Naive thymus-derived CD4-positive, alpha-beta T cell (primary cell): ENCODE measurements around the gene HPCA. TPM values are rescaled to one million over a fixed set of nuclear protein-coding genes. Genes with fewer than 3 reads are reported as not detected.

Experiments
- ATAC-seq: fragments of 150-1000 bp; cut with Tn5 transposase; 2 replicates; pipeline ENCODE4 v1.10.0; 2021; ENCODE audit warnings: mild to moderate bottlenecking, moderate library complexity
- CTCF ChIA-PET: fragments of 350-600 bp; sonication (Branson Sonifier 250); formaldehyde crosslinking; loops from one replicate; lab custom pipeline; 2021; ENCODE audit warnings: antibody characterized with exemption; lab: Charles Lee
- POLR2A ChIA-PET: fragments of 350-600 bp; sonication (Branson Sonifier 250); formaldehyde crosslinking; loops from one replicate; lab custom pipeline; 2021; ENCODE audit warnings: antibody characterized with exemption, inconsistent platforms; lab: Charles Lee
- DNase-seq, 9 donors: peaks; one replicate each; pipeline versions ENCODE4 v3.0.0 to v3.0.0-alpha.2; 2020 to 2022; ENCODE audit warnings: mixed read lengths in 1 of 9
- H3K27ac ChIP-seq: one replicate; pipeline ENCODE4 v1.7.0; 2013; ENCODE audit warnings: mild to moderate bottlenecking, low read depth, low read length, moderate library complexity
- H3K27me3 ChIP-seq, 2 donors: one replicate each; pipeline ENCODE4 v1.7.0; 2013; ENCODE audit warnings: low read length in 2 of 2, mild to moderate bottlenecking in 2 of 2, moderate library complexity in 2 of 2; ENCODE audit not compliant: control insufficient read depth in 2 of 2, insufficient read depth in 2 of 2
- H3K36me3 ChIP-seq, 3 experiments: 1 replicate in 2 of 3; 2 replicates in 1 of 3; pipeline ENCODE4 v1.7.0; 2013; ENCODE audit warnings: low read length in 3 of 3, mild to moderate bottlenecking in 3 of 3, moderate library complexity in 1 of 3; ENCODE audit not compliant: insufficient read depth in 3 of 3, control insufficient read depth in 2 of 3
- H3K4me1 ChIP-seq, 2 donors: one replicate each; pipeline ENCODE4 v1.7.0; 2013; ENCODE audit warnings: low read length in 2 of 2, mild to moderate bottlenecking in 2 of 2, moderate library complexity in 1 of 2; ENCODE audit not compliant: control insufficient read depth in 2 of 2, insufficient read depth in 2 of 2
- H3K4me3 ChIP-seq: 2 replicates; pipeline ENCODE4 v1.7.0; 2013; ENCODE audit warnings: mild to moderate bottlenecking, low read length
- H3K9me3 ChIP-seq, 3 experiments: 1 replicate in 2 of 3; 2 replicates in 1 of 3; pipeline ENCODE4 v1.7.0; 2013; ENCODE audit warnings: low read length in 3 of 3; ENCODE audit not compliant: control insufficient read depth in 2 of 3
- H3K27ac Mint-ChIP-seq, 9 donors: one replicate each; pipeline ENCODE4 v1.8.0; 2020 to 2022; ENCODE audit warnings: mixed read lengths in 9 of 9, mild to moderate bottlenecking in 8 of 9, moderate library complexity in 5 of 9, inconsistent platforms in 2 of 9
- H3K27me3 Mint-ChIP-seq, 5 donors: one replicate each; pipeline ENCODE4 v1.8.0; 2021 to 2022; ENCODE audit warnings: mixed read lengths in 5 of 5, mild to moderate bottlenecking in 1 of 5
- H3K36me3 Mint-ChIP-seq, 5 donors: one replicate each; pipeline ENCODE4 v1.8.0; 2020 to 2022; ENCODE audit warnings: mixed read lengths in 5 of 5, mild to moderate bottlenecking in 3 of 5, inconsistent platforms in 1 of 5
- H3K4me1 Mint-ChIP-seq, 7 donors: one replicate each; pipeline ENCODE4 v1.8.0; 2020 to 2022; ENCODE audit warnings: mixed read lengths in 7 of 7, mild to moderate bottlenecking in 3 of 7, inconsistent platforms in 1 of 7
- H3K4me3 Mint-ChIP-seq, 10 donors: one replicate each; pipeline ENCODE4 v1.8.0; 2020 to 2022; ENCODE audit warnings: mild to moderate bottlenecking in 10 of 10, mixed read lengths in 10 of 10, moderate library complexity in 6 of 10, inconsistent platforms in 2 of 10
- H3K9me3 Mint-ChIP-seq, 11 donors: one replicate each; pipeline ENCODE4 v1.8.0; 2020 to 2022; ENCODE audit warnings: mixed read lengths in 11 of 11, mild to moderate bottlenecking in 4 of 11, inconsistent platforms in 1 of 11, moderate library complexity in 1 of 11
- intact Hi-C, 2 donors: fragments of 100-400 bp; cut with micrococcal nuclease; formaldehyde crosslinking; loops; one replicate each; pipeline ENCODE4 v1.15.1; 2023
- polyA plus RNA-seq, 2 donors: library from polyadenylated mRNA; unstranded; fragments of 300-500 nt; fragmentation: Illumina TruSeq; gene quantifications; one replicate each; pipeline ENCODE4 v1.2.3, GENCODE V29; 2021
- total RNA-seq, 6 experiments: library from RNA in 5 of 6; stranded (reverse) in 5 of 6; gene quantifications; 1 replicate in 5 of 6; 2 replicates in 1 of 6; pipeline ENCODE4 v1.2.3 and lab custom pipeline; 2021 to 2026

HPCA gene
- total and polyA plus RNA-seq, 7 experiments from 2014 or later = 0.31 to 0.43 TPM; not detected in 5

DNA sequence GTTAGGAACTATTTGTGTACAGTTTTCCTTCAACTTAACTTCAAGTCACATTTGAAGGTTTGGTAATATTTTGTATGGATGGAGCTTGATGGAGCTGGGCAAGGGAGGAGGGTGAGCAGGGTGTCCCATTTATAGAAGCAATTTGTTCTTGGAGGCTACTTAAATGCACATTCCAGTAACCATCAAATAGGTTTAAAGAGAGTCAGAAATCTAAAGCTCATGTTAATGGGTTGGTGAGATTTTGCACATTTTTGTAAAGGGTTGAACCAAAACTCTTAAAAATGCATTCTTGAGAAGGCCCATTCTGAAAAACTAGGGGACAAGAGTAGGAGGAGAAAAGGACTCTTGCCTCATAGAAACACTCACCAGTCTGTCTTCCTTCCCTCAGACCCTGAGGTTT is 25.7 kb upstream of the HPCA start:
- H3K36me3 Mint-ChIP-seq = peaks cover 0 to 68% (median 26%) of the 10 kb centered on the region in 5 donors
- CTCF ChIA-PET = no interaction called here
- DNase-seq (no peak), ATAC-seq (no peak)
- H3K4me3 ChIP-seq = no peak overlapping the region
- H3K27me3 ChIP-seq = no peaks in the 10 kb centered on the region
- no peaks in the 10 kb centered on the region for H3K27me3 Mint-ChIP-seq
- no peaks in the 10 kb centered on the region for H3K9me3 ChIP-seq
- no peak overlapping the region for H3K4me3 Mint-ChIP-seq
- intact Hi-C loops = no loop called here
- peaks cover 0 to 5% (median 0%) of the 10 kb centered on the region in 7 donors for H3K4me1 Mint-ChIP-seq
- POLR2A ChIA-PET = no interaction called here
- H3K27ac Mint-ChIP-seq = no peak overlapping the region
- H3K4me1 ChIP-seq = no peaks in the 10 kb centered on the region
- no peak overlapping the region for H3K27ac ChIP-seq
- no peaks in the 10 kb centered on the region for H3K9me3 Mint-ChIP-seq
- H3K36me3 ChIP-seq = peaks cover 0 to 35% (median 0%) of the 10 kb centered on the region in 3 experiments

DNA sequence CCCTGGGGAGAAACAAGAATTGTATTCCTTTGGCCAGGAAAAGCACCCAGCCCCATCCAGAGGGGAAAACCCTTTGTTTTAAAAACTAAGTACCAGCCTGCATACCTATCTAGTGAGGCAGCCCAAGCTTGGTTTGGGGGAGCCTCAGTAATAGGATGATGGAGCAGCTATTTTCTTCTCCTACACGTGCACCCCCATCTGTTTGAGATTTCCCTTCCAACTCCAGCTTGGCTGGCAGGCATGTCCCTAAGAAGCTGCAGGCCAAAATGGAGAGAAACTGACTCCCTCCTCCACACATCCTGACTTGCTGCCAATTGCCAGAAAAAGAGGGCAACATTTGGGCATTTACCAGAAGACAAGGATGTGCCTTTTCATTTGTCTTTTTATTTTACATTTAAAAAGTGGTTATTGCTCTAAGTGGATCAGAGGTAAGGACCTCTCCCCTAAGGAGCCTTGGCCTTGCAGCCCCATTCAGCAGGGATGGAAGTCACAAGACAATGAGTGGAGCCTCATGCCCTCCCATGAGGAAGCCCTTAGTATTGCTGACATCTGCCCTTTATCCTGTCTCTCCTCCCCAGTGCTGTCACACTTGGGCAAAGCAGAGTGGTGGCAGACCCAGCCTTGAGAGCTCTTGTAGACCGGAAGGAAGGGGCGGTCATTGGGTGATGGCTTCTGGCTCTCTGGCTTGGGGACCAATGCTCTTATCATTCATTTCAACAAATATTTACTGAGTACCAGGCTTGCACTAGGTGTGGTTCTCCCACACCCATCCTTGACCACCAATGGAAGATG is 24.2 kb upstream of the HPCA start:
- Histone ChIP-seq H3K27me3 (no peaks in the 10 kb centered on the region), H3K4me3 (no peak overlapping the region), H3K9me3 (no peaks in the 10 kb centered on the region), H3K4me1 (no peaks in the 10 kb centered on the region), H3K36me3 (peaks cover 0 to 20% (median 0%) of the 10 kb centered on the region in 3 experiments), H3K27ac (no peak overlapping the region)
- no peak overlapping the region for H3K27ac Mint-ChIP-seq
- POLR2A ChIA-PET = no interaction called here
- no peaks in the 10 kb centered on the region for H3K9me3 Mint-ChIP-seq
- no peaks in the 10 kb centered on the region for H3K27me3 Mint-ChIP-seq
- H3K36me3 Mint-ChIP-seq = peaks cover 0 to 61% (median 27%) of the 10 kb centered on the region in 5 donors
- H3K4me1 Mint-ChIP-seq = peaks cover 0 to 5% (median 0%) of the 10 kb centered on the region in 7 donors
- CTCF ChIA-PET = interaction anchor here (0.6 to 0.9 kb wide), 3 partner anchors 8 to 226 kb away, joined by 3 to 5 read pairs (median 3); no protein-coding TSS in a partner anchor
- ATAC-seq (no peak), DNase-seq (no peak)
- H3K4me3 Mint-ChIP-seq = no peak overlapping the region
- intact Hi-C loops = no loop called here

DNA sequence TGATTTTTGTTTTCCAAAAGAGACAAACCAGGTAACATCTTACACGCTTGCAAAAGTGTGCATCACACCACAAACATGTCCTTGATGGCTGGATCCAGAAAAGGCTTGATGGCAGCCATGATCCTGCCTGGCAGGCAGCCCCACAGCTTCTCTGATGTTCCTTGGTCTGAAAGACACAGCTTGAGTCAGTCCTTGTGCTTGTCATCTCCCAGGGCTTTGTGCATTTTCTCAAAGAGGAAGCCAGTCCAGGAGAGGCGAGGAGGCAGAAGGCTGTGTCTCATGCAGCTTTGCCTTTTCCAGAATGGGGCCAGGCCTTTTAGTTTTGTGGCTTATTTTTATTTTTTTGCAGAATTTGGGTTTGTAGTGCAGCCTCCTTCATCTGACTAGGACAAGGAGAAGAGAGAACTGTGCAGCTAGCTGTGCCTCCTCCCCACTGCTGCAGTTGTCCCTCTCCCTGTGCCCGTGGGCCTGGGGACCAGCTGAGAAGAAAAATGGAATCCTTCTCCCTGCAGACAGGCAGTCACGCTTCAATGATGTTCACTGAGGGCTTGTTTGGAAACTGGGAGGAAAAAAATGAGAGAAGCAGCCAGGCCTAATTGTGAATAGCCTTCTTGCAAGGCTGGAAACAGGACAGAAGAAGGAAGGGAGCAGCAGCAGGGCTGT is 22.9 kb upstream of the HPCA start:
- ATAC-seq (no peak), DNase-seq (no peak)
- H3K27me3 ChIP-seq = no peaks in the 10 kb centered on the region
- intact Hi-C loops = no loop called here
- peaks cover 0 to 11% (median 0%) of the 10 kb centered on the region in 3 experiments for H3K36me3 ChIP-seq
- H3K4me3 ChIP-seq = no peak overlapping the region
- no peak overlapping the region for H3K27ac ChIP-seq
- Mint-ChIP-seq H3K4me3 (no peak overlapping the region), H3K27ac (no peak overlapping the region), H3K27me3 (peaks cover 0 to under 1% (median 0%) of the 10 kb centered on the region in 5 donors), H3K4me1 (peaks cover 0 to 5% (median 0%) of the 10 kb centered on the region in 7 donors), H3K36me3 (peaks cover 3 to 64% (median 28%) of the 10 kb centered on the region in 5 donors), H3K9me3 (no peaks in the 10 kb centered on the region)
- H3K4me1 ChIP-seq = no peaks in the 10 kb centered on the region
- H3K9me3 ChIP-seq = no peaks in the 10 kb centered on the region
- ChIA-PET CTCF (interaction anchor here (0.6 kb wide), 1 partner anchor 9 kb away, joined by 3 read pairs; no protein-coding TSS in a partner anchor), POLR2A (no interaction called here)

GRCh38 chr1:32863881-32864245 is 22.4 kb upstream of the HPCA start:
- no peak overlapping the region for H3K4me3 Mint-ChIP-seq
- Histone ChIP-seq H3K27ac (no peak overlapping the region), H3K4me1 (no peaks in the 10 kb centered on the region), H3K4me3 (no peak overlapping the region), H3K9me3 (no peaks in the 10 kb centered on the region), H3K27me3 (no peaks in the 10 kb centered on the region), H3K36me3 (peaks cover 0 to 7% (median 0%) of the 10 kb centered on the region in 3 experiments)
- intact Hi-C loops = no loop called here
- H3K9me3 Mint-ChIP-seq = no peaks in the 10 kb centered on the region
- peaks cover 8 to 68% (median 33%) of the 10 kb centered on the region in 5 donors for H3K36me3 Mint-ChIP-seq
- no peak overlapping the region for H3K27ac Mint-ChIP-seq
- DNase-seq (no peak), ATAC-seq (no peak)
- POLR2A ChIA-PET = no interaction called here
- peaks cover under 1 to 6% (median 5%) of the 10 kb centered on the region in 5 donors for H3K27me3 Mint-ChIP-seq
- H3K4me1 Mint-ChIP-seq = peaks cover 0 to 5% (median 0%) of the 10 kb centered on the region in 7 donors
- CTCF ChIA-PET = no interaction called here

GRCh38 chr1:32864375-32865019 is 21.8 kb upstream of the HPCA start:
- H3K9me3 Mint-ChIP-seq = no peaks in the 10 kb centered on the region
- H3K4me1 ChIP-seq = no peaks in the 10 kb centered on the region
- no peak for ATAC-seq
- peaks cover 0 to under 1% (median 0%) of the 10 kb centered on the region in 3 experiments for H3K36me3 ChIP-seq
- DNase-seq = no peak
- no peak overlapping the region for H3K27ac ChIP-seq
- H3K27me3 ChIP-seq = no peaks in the 10 kb centered on the region
- H3K9me3 ChIP-seq = no peaks in the 10 kb centered on the region
- POLR2A ChIA-PET = no interaction called here
- no peak overlapping the region for H3K27ac Mint-ChIP-seq
- H3K4me3 ChIP-seq = no peak overlapping the region
- intact Hi-C loops = no loop called here
- H3K36me3 Mint-ChIP-seq = peaks cover 12 to 65% (median 33%) of the 10 kb centered on the region in 5 donors
- no peak overlapping the region for H3K4me3 Mint-ChIP-seq
- peaks cover under 1 to 6% (median 3%) of the 10 kb centered on the region in 7 donors for H3K4me1 Mint-ChIP-seq
- H3K27me3 Mint-ChIP-seq = peaks cover 7 to 12% (median 11%) of the 10 kb centered on the region in 5 donors
- CTCF ChIA-PET = no interaction called here

DNA sequence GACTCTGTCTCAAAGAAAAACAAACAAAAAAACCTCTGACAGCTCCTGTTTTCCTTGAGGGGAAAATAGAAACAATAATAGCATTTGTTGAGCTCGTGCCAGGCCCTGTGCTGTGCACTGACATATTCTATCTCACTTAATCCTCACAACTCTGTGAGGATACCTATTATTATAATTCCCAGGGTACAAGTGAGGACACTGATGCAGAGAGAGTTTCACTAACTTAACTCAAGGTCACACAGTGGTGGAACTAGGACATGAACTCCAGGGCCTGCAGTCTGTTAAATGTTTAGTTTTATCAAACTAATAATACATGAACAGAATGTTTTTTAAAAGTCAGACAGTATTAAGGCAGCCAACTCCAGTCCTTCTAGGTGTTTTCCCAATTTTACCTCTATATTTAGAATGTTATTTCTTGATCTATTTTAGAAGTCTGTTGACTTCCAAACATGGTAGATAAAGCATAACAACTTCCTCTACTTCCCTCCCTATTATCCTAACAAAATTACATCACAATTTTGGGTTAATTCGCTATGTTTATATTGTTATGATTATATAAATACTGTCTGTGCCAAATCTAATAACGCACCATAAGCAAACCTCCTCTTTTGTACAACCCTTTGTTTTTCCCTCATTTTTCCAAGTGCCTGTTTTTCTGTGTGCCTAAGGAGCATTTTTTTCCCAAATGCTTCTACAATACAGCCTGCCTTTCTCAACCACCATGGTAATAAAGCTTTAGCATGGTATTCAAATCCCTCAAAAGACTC is 20.5 kb upstream of the HPCA start:
- no peak overlapping the region for H3K27ac ChIP-seq
- intact Hi-C loops = no loop called here
- DNase-seq (no peak), ATAC-seq (no peak)
- H3K27ac Mint-ChIP-seq = no peak overlapping the region
- H3K27me3 ChIP-seq = peaks cover 0 to 5% of the 10 kb centered on the region in 2 donors
- peaks cover 6 to 14% (median 9%) of the 10 kb centered on the region in 7 donors for H3K4me1 Mint-ChIP-seq
- H3K9me3 Mint-ChIP-seq = no peaks in the 10 kb centered on the region
- no peak overlapping the region for H3K4me3 Mint-ChIP-seq
- no peak overlapping the region for H3K4me3 ChIP-seq
- H3K27me3 Mint-ChIP-seq = peaks cover 16 to 21% (median 19%) of the 10 kb centered on the region in 5 donors
- CTCF ChIA-PET = no interaction called here
- peaks cover 15 to 60% (median 33%) of the 10 kb centered on the region in 5 donors for H3K36me3 Mint-ChIP-seq
- no peaks in the 10 kb centered on the region for H3K36me3 ChIP-seq
- POLR2A ChIA-PET = no interaction called here
- H3K4me1 ChIP-seq = peaks cover 0 to 3% of the 10 kb centered on the region in 2 donors
- H3K9me3 ChIP-seq = no peaks in the 10 kb centered on the region
